ENCODE measurements around the gene LUZP1. TPM values are rescaled to one million over a fixed set of nuclear protein-coding genes. Genes with fewer than 3 reads are reported as not detected.

The LUZP1 gene
- total RNA-seq, 1 donor from 2014 or later, result 47.4 TPM

DNA sequence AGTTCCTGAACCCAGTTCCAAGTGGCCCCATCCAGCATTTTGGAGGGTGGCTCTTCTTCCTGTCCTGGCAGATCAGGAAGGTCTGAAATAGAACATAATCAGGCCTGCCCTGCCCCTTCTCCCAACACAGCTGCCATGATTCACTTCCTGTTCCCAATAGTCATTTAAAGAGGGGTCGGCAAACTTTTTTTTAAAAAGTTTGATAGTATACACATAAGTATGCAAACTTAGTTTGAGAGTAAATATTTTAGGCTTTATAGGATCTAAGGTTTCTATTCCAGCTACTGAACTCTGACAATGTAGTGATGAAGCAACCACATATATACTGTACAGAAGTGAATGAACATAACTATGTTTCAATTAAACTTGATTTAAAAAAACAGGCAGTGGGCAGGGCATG, 66.4 kb downstream of the LUZP1 start:
- Mint-ChIP-seq H3K27me3 (ENCODE audit: unreplicated experiment) (no peaks in the 10 kb centered on the region), H3K36me3 (ENCODE audit: unreplicated experiment) (peaks cover 5% of the 10 kb centered on the region), H3K27ac (ENCODE audit: unreplicated experiment) (peak overlapping the region; percentile 92), H3K9me3 (ENCODE audit: unreplicated experiment) (no peaks in the 10 kb centered on the region), H3K4me1 (ENCODE audit: unreplicated experiment) (peaks cover 60% of the 10 kb centered on the region), H3K4me3 (ENCODE audit: unreplicated experiment) (no peak overlapping the region)
- no peak for TF ChIP-seq CTCF (IDR thresholded peaks at IDR 0.05)
- no peak for DNase-seq (ENCODE audit: extremely low spot score, unreplicated experiment)

DNA sequence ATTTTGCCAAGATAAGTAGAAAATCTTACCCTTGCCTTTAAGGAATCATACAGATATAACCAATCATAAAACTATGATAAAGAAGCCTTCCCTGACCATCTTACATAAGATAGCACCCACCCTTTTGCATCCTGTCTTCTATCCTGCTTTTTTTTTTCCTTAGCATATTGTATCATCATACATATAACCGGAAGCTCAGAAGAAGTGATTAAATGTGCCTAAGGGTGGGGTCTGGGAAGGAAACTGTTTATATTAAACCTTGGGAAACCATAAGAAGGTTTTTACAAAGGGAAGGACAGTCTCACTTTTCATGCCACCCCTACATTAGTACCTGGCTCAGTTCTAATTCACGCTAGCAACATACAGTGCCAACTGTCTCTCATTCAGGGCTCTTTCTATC, 66.8 kb downstream of the LUZP1 start:
- Mint-ChIP-seq H3K4me3 (ENCODE audit: unreplicated experiment) (no peak overlapping the region), H3K27me3 (ENCODE audit: unreplicated experiment) (no peaks in the 10 kb centered on the region), H3K36me3 (ENCODE audit: unreplicated experiment) (peaks cover 5% of the 10 kb centered on the region), H3K27ac (ENCODE audit: unreplicated experiment) (peak overlapping the region; percentile 92), H3K4me1 (ENCODE audit: unreplicated experiment) (peaks cover 60% of the 10 kb centered on the region), H3K9me3 (ENCODE audit: unreplicated experiment) (no peaks in the 10 kb centered on the region)
- DNase-seq (ENCODE audit: extremely low spot score, unreplicated experiment), result no peak
- no peak for TF ChIP-seq CTCF (IDR thresholded peaks at IDR 0.05)

- peaks cover 6% of the 10 kb centered on the region for H3K36me3 Mint-ChIP-seq (ENCODE audit: unreplicated experiment)
- H3K27ac Mint-ChIP-seq (ENCODE audit: unreplicated experiment), result peak overlapping the region; percentile 94
- no peak for TF ChIP-seq CTCF (IDR thresholded peaks at IDR 0.05)
- H3K27me3 Mint-ChIP-seq (ENCODE audit: unreplicated experiment), result no peaks in the 10 kb centered on the region
- no peak for DNase-seq (ENCODE audit: extremely low spot score, unreplicated experiment)
- no peak overlapping the region for H3K4me3 Mint-ChIP-seq (ENCODE audit: unreplicated experiment)
- no peaks in the 10 kb centered on the region for H3K9me3 Mint-ChIP-seq (ENCODE audit: unreplicated experiment)
- H3K4me1 Mint-ChIP-seq (ENCODE audit: unreplicated experiment), result peaks cover 60% of the 10 kb centered on the region
These were observed 67.4 kb downstream of the LUZP1 start for GRCh38 chr1:23101101-23101827.

DNA sequence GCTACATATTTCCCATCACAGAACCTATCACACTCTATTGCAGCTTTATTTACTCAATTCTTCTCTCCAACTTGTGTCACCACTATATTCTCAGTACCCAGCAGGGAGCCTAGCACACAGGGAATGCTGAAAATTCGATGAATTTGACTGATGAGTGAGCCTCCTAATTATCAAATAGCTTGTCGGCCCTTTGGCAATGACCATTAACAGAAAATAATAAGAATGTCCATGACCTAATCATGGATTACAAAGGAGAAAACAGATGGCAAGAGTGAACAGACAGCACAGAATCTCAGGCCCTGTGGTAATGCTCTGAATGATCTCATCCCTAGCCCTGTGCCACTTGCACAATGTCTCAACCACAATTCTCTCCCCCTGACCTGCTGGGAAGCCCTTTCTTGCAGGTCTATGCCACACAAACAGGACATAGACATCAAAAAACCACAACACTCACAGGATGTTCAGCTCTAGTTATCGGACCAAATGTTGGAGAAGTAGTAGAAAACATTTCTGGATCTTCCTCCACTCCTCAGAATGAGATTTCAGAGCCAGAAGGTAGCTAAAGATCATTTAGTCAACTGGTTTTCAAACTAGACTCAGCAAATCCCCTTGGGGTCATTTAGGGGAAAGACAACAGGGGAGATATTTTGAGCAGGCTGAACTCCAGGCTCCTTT, 68.4 kb downstream of the LUZP1 start:
- H3K9me3 Mint-ChIP-seq (ENCODE audit: unreplicated experiment), result no peaks in the 10 kb centered on the region
- H3K36me3 Mint-ChIP-seq (ENCODE audit: unreplicated experiment), result peaks cover 12% of the 10 kb centered on the region
- peaks cover 64% of the 10 kb centered on the region for H3K4me1 Mint-ChIP-seq (ENCODE audit: unreplicated experiment)
- no peak for TF ChIP-seq CTCF (IDR thresholded peaks at IDR 0.05)
- DNase-seq (ENCODE audit: extremely low spot score, unreplicated experiment), result no peak
- H3K27ac Mint-ChIP-seq (ENCODE audit: unreplicated experiment), result peak overlapping the region; percentile 94
- H3K27me3 Mint-ChIP-seq (ENCODE audit: unreplicated experiment), result no peaks in the 10 kb centered on the region
- no peak overlapping the region for H3K4me3 Mint-ChIP-seq (ENCODE audit: unreplicated experiment)

DNA sequence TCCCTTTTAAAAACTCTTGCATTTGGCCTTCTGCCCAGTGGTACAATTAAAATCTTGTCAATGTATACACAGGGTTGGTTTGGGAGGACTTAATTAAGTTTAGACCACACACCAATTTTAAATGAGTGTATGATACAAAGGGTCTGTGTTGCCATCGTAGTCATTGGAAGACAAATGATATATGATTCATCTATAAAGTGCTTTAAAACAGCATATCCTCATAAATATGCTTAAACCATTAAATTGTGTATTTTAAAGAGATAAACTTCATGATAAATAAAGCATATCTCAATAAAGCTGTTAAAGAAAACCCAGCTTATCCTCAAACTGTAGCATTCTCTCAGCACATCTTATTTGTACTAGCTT, 69.5 kb downstream of the LUZP1 start:
- peaks cover 9% of the 10 kb centered on the region for H3K36me3 Mint-ChIP-seq (ENCODE audit: unreplicated experiment)
- no peaks in the 10 kb centered on the region for H3K27me3 Mint-ChIP-seq (ENCODE audit: unreplicated experiment)
- H3K4me3 Mint-ChIP-seq (ENCODE audit: unreplicated experiment), result no peak overlapping the region
- no peak for DNase-seq (ENCODE audit: extremely low spot score, unreplicated experiment)
- H3K27ac Mint-ChIP-seq (ENCODE audit: unreplicated experiment), result peak overlapping the region; percentile 54
- TF ChIP-seq CTCF (IDR thresholded peaks at IDR 0.05), result no peak
- H3K4me1 Mint-ChIP-seq (ENCODE audit: unreplicated experiment), result peaks cover 64% of the 10 kb centered on the region
- no peaks in the 10 kb centered on the region for H3K9me3 Mint-ChIP-seq (ENCODE audit: unreplicated experiment)
